Stimulated activated CD8-positive, alpha-beta memory T cell treated with anti-CD3 and anti-CD28 coated beads, Interleukin-7, amount 100 ng/mL, for 24 hours (primary cell): ENCODE measurements around the gene PHF5A.

Source experiments
- DNase-seq: peaks from one replicate; pipeline ENCODE4 v3.0.0-alpha.2; 2020; ENCODE audit warnings: low read depth

PHF5A gene

GRCh38 chr22:41411021-41411851 is 57.3 kb downstream of the PHF5A start:
- no peak for DNase-seq

- DNase-seq, result no peak
These were observed 58.2 kb downstream of the PHF5A start for GRCh38 chr22:41410311-41410751.
